Esophagus squamous epithelium (tissue), 5 donors: ENCODE data around the gene BARHL1. TPM values are rescaled to one million over a fixed set of nuclear protein-coding genes. Genes with fewer than 3 reads are reported as not detected.
A peak's percentile ranks its signal among the peaks of the same experiment; 100 is the strongest.

ENCODE experiments used
- DNase-seq: peaks from one replicate; lab custom pipeline; 2025; lab: John Stamatoyannopoulos, UW
- H3K27ac ChIP-seq, 4 donors: fragments of 200-600 bp; sonication (generic); one replicate each; pipeline ENCODE4 v1.5.1; 2016 to 2019; ENCODE audit warnings: mild to moderate bottlenecking in 1 of 4
- H3K27me3 ChIP-seq, 4 donors: fragments of 200-600 bp; sonication (generic); 1 replicate in 3 of 4; 2 replicates in 1 of 4; pipeline versions ENCODE4 v1.5.1 to v1.6.0; 2017 to 2021; ENCODE audit warnings: antibody characterized with exemption in 1 of 4
- H3K36me3 ChIP-seq, 3 donors: fragments of 200-600 bp; sonication (generic); one replicate each; pipeline ENCODE4 v1.5.1; 2016 to 2019
- H3K4me1 ChIP-seq, 3 donors: fragments of 200-600 bp; sonication (generic); one replicate each; pipeline ENCODE4 v1.5.1; 2017 to 2019
- H3K4me3 ChIP-seq, 4 donors: fragments of 200-600 bp; sonication (generic); 1 replicate in 3 of 4; 2 replicates in 1 of 4; pipeline ENCODE4 v1.5.1; 2016 to 2019; ENCODE audit warnings: mild to moderate bottlenecking in 2 of 4, moderate library complexity in 1 of 4
- H3K9me3 ChIP-seq, 3 donors: fragments of 200-600 bp; sonication (generic); one replicate each; pipeline ENCODE4 v1.5.1; 2016 to 2019
- POLR2A ChIP-seq, 4 donors: fragments of 450-650 bp; IDR thresholded peaks; one replicate each; pipeline ENCODE4 v1.6.1; 2017; ENCODE audit warnings: antibody characterized with exemption in 4 of 4, mild to moderate bottlenecking in 4 of 4, moderate library complexity in 3 of 4
- WGBS, 2 donors: methylation state at CpG; one replicate each; pipeline ENCODE4 v1.1.5; 2018; 5-methylcytosine and 5-hydroxymethylcytosine counted together
- intact Hi-C: fragments of 100-400 bp; cut with DNase I; formaldehyde crosslinking; loops from one replicate; pipeline ENCODE4 v1.15.0; 2022
- total RNA-seq, 4 donors: library from RNA; depleted of rRNA; stranded (reverse); fragments of >200 nt; gene quantifications; one replicate each; pipeline ENCODE4 v1.1.0, GENCODE V29; 2016
- TF ChIP-seq, protein P1 (sequence below), 6 experiments: fragments of 450-650 bp in 4 of 6; fragments of 200-600 bp in 2 of 6; sonication (generic) in 2 of 6; IDR thresholded peaks; one replicate each; pipeline ENCODE4 v1.5.1; 2016 to 2019; ENCODE audit warnings: antibody characterized with exemption in 6 of 6, mild to moderate bottlenecking in 4 of 6, moderate library complexity in 4 of 6
- donor health status: DM: yes; HTN: yes; CAD: no.

BARHL1 gene
- total RNA-seq, 4 donors from 2014 or later, result not detected

DNA sequence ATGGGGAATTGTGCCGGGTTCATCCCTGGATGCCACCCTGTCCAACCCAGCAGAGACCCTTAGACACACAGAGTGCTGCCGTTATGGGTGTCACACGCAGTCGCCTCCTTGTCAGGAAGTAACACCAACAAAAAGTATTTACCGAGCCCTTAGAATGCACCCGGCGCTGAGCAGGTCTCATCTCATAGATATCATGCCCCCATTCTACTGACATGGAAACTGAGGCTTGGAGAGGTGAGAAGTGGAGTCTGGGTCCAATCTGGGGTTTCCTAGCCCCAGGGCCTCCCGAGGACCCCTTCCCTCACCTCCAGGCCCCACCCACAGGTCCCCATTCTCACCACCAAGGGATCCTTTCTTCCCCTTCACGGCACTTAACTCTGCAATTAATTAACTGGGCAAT, 36.8 kb upstream of the BARHL1 start:
- peaks cover 0 to 9% (median 3%) of the 10 kb centered on the region in 3 donors for H3K4me1 ChIP-seq
- no peaks in the 10 kb centered on the region for H3K36me3 ChIP-seq
- 65 to 78% methylated on average over 6 of the region's 9 CpGs for WGBS, 2 donors
- DNase-seq, result no peak
- intact Hi-C loops, result no loop called here
- no peak overlapping the region for H3K27ac ChIP-seq
- no peaks in the 10 kb centered on the region for H3K9me3 ChIP-seq
- TF ChIP-seq, protein P1, sequence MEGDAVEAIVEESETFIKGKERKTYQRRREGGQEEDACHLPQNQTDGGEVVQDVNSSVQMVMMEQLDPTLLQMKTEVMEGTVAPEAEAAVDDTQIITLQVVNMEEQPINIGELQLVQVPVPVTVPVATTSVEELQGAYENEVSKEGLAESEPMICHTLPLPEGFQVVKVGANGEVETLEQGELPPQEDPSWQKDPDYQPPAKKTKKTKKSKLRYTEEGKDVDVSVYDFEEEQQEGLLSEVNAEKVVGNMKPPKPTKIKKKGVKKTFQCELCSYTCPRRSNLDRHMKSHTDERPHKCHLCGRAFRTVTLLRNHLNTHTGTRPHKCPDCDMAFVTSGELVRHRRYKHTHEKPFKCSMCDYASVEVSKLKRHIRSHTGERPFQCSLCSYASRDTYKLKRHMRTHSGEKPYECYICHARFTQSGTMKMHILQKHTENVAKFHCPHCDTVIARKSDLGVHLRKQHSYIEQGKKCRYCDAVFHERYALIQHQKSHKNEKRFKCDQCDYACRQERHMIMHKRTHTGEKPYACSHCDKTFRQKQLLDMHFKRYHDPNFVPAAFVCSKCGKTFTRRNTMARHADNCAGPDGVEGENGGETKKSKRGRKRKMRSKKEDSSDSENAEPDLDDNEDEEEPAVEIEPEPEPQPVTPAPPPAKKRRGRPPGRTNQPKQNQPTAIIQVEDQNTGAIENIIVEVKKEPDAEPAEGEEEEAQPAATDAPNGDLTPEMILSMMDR (IDR thresholded peaks at IDR 0.05), result no peak
- no peak for TF ChIP-seq POLR2A (IDR thresholded peaks at IDR 0.05)
- no peak overlapping the region for H3K4me3 ChIP-seq
- H3K27me3 ChIP-seq, result peaks cover 0 to 75% (median 0%) of the 10 kb centered on the region in 4 donors

DNA sequence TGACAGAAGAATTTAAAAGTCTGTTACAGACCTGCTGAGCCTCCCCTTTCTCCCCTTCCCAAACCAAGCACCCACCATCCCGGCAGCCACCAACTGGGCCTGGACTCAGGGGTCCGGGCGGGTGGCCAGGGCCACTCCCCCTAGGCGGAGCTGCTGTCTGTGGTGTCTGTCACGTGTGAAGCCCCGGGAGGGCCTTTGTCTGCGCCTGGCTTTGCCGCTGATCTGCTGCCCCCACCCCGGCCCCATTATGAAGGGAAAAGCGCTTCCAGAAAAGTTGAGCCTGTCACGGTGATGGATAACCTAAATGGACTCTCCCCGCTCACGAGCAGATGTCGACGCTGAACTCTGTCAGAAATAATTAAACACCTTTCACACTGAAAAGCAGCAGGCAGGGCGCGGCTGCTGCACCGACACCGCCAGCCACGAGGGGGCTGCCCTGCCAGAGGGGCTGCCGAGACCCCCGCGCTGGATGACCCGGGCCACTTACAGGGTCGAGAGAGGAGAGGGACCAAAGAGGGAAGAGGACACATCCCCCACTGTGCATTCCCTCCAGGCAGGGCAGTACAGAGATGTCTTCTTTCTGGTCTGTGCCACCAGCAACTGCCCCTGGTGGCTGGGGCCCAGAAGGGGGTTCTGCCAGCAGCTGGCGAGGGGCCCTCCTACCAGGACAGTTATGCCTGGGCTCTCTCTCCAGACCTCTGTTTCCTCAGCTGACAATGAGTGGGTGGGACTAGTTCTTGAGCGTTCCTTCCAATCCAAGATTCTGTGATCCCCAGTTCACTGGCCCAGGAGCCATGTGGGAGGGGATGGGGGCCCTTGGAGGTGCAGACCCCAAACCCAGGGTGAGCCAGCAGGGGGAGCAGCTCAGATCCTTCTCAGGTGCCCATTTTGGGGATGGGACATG, 36.0 kb upstream of the BARHL1 start:
- 0 to 6% methylated on average over 4 to 6 of the region's 27 CpGs for WGBS, 2 donors
- H3K36me3 ChIP-seq, result no peaks in the 10 kb centered on the region
- DNase-seq, result no peak
- no peaks in the 10 kb centered on the region for H3K9me3 ChIP-seq
- TF ChIP-seq POLR2A (IDR thresholded peaks at IDR 0.05), result no peak
- TF ChIP-seq, protein P1 (IDR thresholded peaks at IDR 0.05), result no peak
- H3K27me3 ChIP-seq, result peaks cover 0 to 82% (median 0%) of the 10 kb centered on the region in 4 donors
- peak overlapping the region in 2 of 4 donors; percentile 13 to 25 for H3K4me3 ChIP-seq
- peaks cover 0 to 9% (median 3%) of the 10 kb centered on the region in 3 donors for H3K4me1 ChIP-seq
- no peak overlapping the region for H3K27ac ChIP-seq
- intact Hi-C loops, result no loop called here

DNA sequence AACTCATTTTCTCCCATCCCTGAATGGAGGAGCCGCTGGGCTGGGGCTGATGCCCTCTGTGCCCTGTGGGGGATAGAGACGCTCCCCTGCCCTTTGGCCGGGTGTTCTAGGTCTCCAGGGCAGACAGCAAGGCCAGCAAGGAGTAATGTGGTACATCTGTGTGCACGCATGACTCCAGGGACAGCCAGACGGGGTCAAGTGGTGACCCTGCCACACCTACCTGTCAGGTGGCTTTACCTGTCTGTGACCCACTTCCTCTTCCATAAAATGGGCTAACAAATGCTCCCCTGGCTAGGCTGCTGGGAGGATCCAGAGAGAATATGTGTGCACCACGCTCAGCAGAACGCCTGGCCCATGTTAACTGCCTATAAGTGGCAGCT, 35.4 kb upstream of the BARHL1 start:
- no peak for DNase-seq
- Histone ChIP-seq H3K4me1 (peaks cover 0 to 9% (median 3%) of the 10 kb centered on the region in 3 donors), H3K27me3 (peaks cover 0 to 81% (median 0%) of the 10 kb centered on the region in 4 donors), H3K4me3 (no peak overlapping the region), H3K27ac (no peak overlapping the region), H3K9me3 (no peaks in the 10 kb centered on the region), H3K36me3 (no peaks in the 10 kb centered on the region)
- TF ChIP-seq, protein P1 (IDR thresholded peaks at IDR 0.05), result no peak
- no peak for TF ChIP-seq POLR2A (IDR thresholded peaks at IDR 0.05)
- intact Hi-C loops, result no loop called here
- 59 to 75% methylated on average over 4 to 5 of the region's 7 CpGs for WGBS, 2 donors

DNA sequence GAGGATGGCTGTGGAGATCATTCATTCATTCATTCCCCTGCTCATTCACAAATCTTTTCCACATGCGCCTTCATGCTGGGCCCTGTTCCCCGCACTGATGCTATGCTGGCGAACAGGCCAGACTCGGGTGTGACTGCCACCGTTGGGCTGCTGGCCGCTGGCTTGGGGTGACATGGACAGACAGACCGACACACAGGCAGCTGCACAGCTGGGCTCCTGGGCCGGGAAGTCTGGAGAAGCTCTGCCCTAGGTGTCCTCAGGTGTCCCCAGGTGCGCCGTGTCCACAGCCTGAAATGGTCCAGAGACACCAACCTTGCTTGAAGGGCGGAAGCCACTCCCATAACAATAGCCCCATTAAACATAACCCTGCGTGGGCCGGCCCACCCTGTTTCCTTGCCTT, 35.0 kb upstream of the BARHL1 start:
- 85 to 93% methylated on average over 4 of the region's 13 CpGs for WGBS, 2 donors
- Histone ChIP-seq H3K9me3 (no peaks in the 10 kb centered on the region), H3K27me3 (peaks cover 0 to 77% (median 0%) of the 10 kb centered on the region in 4 donors), H3K36me3 (no peaks in the 10 kb centered on the region), H3K27ac (no peak overlapping the region), H3K4me3 (no peak overlapping the region), H3K4me1 (peaks cover 0 to 9% (median 3%) of the 10 kb centered on the region in 3 donors)
- no peak for TF ChIP-seq POLR2A (IDR thresholded peaks at IDR 0.05)
- TF ChIP-seq, protein P1 (IDR thresholded peaks at IDR 0.05), result no peak
- no peak for DNase-seq
- intact Hi-C loops, result no loop called here
